GM19324 (cell line): Measurements from ENCODE around the gene ACER3.
"Not testable (repeated sequence)": the region's sequence is repeated elsewhere in the genome, so short reads cannot be mapped to it uniquely, and the experiment has no call there.

ENCODE experiments used
- ATAC-seq: cut with Tn5 transposase; IDR thresholded peaks from one replicate; pipeline ENCODE4 v1.9.1; 2021; ENCODE audit warnings: mild to moderate bottlenecking, moderate library complexity; ENCODE audit not compliant: unreplicated experiment, low FRiP score

ACER3 gene

GRCh38 chr11:76980196-76980595, 119.5 kb downstream of the ACER3 start:
- ATAC-seq = no peak

DNA sequence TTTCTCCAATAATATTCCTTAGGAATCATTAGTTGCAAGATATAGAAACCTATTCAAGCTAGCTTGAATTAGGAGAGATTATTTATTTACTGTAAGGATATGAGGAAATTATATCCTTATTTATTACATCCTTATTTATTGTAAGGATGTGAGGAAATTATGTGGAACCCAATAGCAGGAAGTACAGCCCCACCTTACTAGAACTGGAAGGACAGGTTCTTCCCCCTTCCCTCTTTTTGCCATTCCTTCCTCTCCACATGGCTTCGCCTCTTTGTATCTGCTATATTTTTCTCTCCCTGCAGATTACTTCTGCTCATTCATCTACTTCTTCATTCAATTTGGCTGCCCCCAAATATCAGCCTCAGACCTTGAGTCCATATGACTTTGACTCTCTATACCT, 124.0 kb downstream of the ACER3 start:
- no peak for ATAC-seq

DNA sequence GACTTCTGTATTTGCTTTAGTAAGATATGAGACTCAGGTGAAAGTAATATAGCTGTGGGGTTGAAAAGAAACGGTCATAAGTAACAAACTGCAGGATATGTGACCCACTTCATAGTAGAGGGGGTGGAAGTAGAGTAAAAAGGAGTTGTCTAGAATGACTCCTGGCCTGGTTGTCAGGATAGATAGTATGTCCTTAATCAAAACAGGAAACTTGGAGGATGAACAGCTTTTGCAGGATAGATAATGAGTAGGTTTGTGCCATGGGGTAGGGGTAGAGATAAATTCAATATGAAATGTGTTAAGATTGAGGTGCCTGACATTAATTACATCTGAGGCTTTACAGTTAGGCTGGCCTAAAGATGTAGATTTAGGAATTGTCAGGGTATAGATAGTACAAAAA, 126.5 kb downstream of the ACER3 start:
- no peak for ATAC-seq

DNA sequence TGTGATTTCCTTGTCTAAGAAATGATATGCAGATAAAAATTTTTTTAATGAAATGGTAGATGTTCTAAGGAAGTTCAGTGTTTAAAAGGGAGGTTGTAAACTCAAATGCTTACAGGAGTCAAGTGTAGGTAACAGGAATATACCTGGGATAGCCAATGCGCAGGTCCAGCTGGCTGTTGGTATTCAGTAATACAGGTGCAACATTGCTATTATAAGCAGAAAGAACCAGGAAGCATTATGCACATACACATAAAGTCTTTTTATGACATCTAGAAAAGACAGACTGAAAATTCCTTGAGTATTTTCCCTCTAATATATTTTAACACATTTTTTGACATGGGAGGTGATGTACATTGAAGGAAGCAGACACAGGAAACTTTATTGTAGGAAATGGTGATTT, 129.9 kb downstream of the ACER3 start:
- ATAC-seq = no peak

DNA sequence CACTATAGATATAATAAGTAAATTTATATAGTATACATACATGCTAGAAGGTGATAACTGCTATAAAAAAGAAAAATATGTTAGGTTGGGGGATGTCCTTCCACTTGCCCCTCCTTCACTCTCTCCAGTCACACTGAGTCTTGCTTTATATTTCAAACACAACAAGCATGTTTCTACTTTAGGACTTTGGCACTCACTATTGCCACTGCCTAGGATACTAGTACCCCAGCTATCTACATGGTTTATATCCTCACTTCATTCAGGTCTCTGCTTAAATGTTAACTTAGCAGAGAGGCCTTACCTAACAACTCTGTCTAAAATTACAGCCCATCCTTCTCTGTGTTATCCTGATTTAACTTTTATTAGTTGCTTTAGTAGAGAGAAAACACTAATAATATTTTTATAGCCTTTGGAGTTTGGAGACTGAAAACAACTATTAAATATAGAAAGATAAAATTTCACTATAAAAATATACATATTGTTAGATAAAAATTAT, 134.4 kb downstream of the ACER3 start:
- ATAC-seq = no peak

GRCh38 chr11:76997512-76997911, 136.8 kb downstream of the ACER3 start:
- ATAC-seq = no peak

DNA sequence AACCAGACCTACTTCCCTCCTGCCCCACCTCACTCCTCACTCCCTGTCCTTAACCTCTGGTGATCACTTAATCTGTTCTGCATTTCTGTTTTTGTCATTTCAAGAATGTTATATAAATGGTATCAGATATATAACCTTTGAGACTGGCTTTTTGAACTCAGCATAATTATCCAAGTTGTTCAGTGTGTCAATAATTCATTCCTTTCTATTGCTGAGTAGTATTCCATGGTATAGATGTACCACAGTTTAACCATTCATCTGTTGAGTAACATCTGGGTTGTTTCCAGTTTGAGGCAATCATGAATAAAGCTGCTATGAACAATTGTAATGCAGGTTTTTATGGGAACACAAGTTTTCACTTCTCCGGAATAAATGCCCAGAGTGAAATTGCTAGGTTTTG, 138.9 kb downstream of the ACER3 start:
- no peak for ATAC-seq

DNA sequence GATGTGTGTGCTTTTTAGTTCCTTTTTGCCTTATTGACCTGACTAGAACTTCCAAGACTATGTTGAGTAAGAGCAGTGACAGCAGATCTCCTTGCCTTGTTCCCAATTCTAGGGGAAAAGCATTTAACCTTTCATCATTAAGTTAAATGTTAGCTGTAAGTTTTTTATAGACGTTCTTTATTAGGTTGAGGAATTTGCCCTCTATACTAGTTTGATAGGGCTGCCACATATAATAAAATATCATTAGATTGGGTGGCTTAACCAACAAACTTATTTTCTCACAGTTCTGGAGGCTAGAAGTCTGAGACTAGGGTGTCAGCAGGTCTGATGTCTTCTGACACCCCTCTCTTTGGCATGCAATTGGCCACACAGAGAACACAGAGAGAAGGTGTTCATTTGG, 140.9 kb downstream of the ACER3 start:
- ATAC-seq = no peak

GRCh38 chr11:77002776-77003175, 142.1 kb downstream of the ACER3 start:
- ATAC-seq = no peak

- no peak for ATAC-seq
These were observed 143.2 kb downstream of the ACER3 start for GRCh38 chr11:77003963-77004362.

DNA sequence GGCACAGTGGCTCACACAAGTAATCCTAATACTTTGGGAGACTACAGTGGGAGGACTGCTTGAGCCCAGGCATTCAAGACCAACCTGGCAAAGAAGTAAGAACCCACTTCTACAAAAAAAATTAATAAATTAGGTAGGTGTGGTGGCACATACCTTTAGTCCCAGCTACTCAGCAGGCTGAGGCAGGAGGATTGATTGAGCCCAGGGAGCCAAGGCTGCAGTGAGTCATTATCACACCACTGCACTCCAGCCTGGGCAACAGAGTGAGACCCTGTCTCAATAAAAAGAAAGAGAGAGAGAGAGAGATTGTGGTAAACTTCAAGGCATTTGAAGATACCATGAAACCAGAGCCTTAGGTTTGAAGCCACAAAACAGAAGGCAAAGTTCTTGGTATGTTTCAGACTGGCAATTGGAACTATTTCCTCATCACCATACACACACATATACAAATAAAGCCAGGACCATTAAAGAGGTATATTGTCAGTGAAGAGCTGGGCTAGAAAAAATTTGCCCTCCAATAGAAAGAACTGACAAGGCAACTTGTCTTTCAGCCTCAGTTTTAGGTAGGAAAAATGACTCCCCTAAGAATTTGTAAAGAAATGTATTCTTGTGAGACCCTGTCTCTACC, 148.9 kb downstream of the ACER3 start:
- no peak for ATAC-seq

DNA sequence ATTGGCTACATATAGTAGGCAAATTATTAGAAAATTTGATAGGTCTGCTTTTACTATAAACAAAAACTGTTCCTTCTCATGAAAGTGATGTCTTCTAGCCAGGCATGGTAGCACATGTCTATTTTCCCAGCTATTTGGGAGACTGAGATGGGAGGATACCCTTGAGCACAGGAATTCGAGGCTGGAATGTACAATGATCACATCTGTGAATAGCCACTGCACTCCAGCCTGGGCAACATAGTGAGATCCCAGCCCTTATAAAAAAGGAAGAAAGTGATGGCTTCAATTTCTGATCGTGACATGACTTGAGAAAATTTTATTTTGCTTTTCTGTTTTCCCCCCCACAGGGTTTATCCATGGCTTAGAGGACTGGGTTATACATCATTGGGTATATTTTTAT, 154.0 kb downstream of the ACER3 start:
- no peak for ATAC-seq

DNA sequence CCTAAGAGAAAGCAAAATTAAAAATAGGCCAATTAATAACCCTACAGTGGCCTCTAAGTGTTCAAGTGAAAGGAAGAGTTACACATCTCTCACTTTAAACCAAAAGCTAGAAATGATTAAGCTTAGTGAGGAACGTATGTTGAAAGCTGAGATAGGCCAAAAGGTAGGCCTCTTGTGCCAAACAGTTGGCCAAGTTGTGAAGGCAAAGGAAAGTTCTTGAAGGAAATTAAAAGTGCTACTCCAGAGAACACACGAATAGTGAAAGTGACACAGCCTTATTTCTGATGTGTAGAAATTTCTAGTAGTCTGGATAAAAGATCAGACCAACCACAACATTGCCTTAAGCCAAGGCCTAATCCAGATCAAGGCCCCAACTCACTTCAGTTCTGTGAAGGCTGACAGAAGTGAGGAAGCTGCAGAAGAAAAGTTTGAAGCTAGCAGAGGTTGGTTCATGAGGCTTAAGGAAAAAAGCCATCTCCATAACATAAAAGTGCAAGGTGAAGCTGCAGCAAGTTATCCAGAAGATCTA, 157.7 kb downstream of the ACER3 start:
- not testable (repeated sequence) for ATAC-seq

DNA sequence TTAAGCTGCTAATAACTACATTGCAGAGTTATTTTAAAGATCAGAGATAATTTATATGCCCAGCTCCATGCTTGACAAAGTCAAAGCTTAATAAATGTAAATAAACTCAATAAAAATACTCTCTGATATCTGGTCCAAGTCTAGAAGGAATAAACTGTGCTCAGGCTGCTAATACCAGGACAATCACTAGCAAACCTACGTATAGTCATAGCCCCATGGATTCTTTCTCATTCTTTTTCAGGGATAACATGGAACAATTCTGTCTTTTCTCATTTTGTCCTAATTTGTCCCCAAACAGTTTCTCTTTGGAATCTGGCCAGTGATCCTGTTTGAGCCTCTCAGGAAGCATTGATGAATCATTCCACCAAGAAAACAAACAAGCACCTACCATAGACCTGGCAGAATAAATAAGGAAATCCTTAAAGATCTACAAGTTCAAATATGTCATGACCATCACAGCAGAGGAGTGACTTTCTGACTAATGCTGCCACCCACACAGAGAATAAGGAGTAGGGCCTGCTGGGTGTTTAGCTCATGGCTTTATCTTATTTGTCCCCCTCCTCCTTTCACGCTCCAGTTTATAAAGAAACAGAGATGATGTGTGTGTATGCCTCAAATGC, 159.4 kb downstream of the ACER3 start:
- no peak for ATAC-seq

- no peak for ATAC-seq
These were observed 160.0 kb downstream of the ACER3 start for GRCh38 chr11:77020734-77021133.

DNA sequence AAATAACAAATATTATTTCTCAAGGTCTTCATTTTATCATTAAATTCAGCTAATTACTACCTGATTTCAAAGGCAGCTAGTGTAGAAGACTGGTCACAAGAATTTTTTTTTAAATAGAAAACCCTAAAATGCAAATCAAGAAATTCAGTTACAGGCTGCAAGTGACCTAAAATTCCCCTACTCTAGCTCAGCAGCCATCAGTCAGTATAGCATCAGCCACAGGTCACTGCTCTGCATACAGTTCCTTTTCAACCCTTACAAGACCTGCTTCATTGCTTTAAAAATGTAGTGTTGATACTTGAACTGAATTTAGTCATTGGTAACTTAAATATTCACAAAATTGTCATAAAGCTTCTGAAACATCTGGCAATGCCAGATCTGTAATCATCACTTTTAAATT, 164.0 kb downstream of the ACER3 start:
- ATAC-seq = no peak

DNA sequence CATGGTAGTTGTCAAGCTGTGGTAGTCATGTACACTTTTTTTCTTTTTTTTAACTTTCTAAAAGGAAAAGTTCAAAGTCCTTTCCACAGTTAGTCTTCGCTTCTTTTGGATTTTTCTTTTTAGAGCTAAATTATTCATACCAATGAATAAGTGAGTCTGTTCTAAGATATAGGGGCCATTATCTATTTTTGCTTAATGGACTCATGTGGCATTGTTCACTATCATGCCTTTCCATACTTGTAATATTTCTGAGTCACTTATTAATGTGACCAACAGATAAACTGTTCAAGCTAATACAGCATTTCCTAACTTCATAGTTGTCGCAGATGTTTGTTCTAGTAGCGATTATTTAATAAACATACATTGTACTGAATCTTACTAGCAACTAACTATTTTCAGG, 165.5 kb downstream of the ACER3 start:
- ATAC-seq = no peak

GRCh38 chr11:77026743-77027142, 166.0 kb downstream of the ACER3 start:
- no peak for ATAC-seq

DNA sequence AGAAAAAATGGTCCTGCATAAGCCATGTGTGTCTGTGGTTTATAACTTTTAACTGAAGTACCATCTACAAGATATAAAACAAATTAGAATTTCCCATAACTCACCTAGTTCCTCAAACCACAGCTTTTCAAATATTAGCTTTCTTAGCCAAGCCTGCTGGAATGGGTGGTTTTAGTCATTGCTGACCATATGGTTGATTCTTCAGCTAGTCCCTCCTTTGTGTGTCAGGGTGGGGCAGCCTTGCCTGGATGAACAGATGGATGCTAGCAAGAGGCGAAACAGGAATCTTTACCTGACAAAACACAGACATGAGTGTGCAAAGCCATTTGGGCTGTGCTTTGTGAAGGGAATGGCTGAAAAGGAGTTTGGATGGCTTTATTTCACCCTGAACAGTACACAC, 166.6 kb downstream of the ACER3 start:
- ATAC-seq = no peak

- no peak for ATAC-seq
These were observed 169.1 kb downstream of the ACER3 start for GRCh38 chr11:77029829-77030228.

- no peak for ATAC-seq
These were observed 170.2 kb downstream of the ACER3 start for GRCh38 chr11:77030834-77031414.

GRCh38 chr11:77031599-77031998, 170.9 kb downstream of the ACER3 start:
- ATAC-seq = no peak
